GM12801 (cell line): ENCODE data around the gene RAPGEF2.

Experiments used
- TF ChIP-seq, protein P1 (sequence below): IDR thresholded peaks from one replicate; pipeline ENCODE4 v1.5.1; 2011; ENCODE audit warnings: control low read depth; ENCODE audit not compliant: insufficient read length; ENCODE audit errors: extremely low read depth

The RAPGEF2 gene

GRCh38 chr4:159071178-159071968 lies 31.5 kb upstream of the RAPGEF2 start:
- TF ChIP-seq, protein P1, sequence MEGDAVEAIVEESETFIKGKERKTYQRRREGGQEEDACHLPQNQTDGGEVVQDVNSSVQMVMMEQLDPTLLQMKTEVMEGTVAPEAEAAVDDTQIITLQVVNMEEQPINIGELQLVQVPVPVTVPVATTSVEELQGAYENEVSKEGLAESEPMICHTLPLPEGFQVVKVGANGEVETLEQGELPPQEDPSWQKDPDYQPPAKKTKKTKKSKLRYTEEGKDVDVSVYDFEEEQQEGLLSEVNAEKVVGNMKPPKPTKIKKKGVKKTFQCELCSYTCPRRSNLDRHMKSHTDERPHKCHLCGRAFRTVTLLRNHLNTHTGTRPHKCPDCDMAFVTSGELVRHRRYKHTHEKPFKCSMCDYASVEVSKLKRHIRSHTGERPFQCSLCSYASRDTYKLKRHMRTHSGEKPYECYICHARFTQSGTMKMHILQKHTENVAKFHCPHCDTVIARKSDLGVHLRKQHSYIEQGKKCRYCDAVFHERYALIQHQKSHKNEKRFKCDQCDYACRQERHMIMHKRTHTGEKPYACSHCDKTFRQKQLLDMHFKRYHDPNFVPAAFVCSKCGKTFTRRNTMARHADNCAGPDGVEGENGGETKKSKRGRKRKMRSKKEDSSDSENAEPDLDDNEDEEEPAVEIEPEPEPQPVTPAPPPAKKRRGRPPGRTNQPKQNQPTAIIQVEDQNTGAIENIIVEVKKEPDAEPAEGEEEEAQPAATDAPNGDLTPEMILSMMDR = no peak

DNA sequence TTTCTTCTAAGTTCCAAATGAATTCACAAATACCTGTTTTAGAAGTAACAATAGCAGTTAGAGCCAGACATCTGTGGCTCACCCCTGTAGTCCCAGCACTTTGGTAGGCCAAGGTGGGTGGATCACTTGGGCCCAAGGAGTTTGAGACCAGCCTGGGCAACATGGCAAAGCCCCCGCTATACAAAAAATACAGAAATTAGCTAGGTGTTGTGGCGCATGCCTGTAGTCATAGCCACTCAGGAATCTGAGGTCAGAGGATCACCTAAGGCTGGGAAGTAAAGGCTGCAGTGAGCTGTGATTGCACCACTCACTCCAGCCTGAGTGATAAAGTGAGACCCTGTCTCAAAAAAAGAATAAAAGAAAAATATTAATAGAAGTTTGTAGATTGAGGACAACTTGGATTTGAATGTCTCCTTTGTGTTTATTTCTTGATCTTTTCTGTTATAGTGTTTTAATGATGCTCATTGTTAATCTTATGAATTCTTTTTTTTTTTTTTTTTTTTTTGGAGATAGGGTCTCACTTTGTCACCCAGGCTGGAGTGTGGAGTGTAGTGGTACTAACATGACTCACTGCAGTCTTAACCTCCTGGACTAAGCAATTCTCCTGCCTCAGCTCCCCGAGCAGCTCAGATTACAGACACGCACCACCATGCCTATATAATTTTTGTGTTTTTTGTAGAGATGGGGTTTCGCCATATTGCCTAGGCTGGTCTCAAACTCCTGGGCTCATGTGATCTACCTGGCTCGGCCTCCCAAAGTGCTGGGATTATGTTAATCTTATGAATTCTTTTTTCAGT lies 30.7 kb upstream of the RAPGEF2 start:
- TF ChIP-seq, protein P1 = no peak

GRCh38 chr4:159075531-159075932 lies 27.3 kb upstream of the RAPGEF2 start:
- TF ChIP-seq, protein P1 = no peak

- TF ChIP-seq, protein P1 = no peak
These were observed 25.0 kb upstream of the RAPGEF2 start for GRCh38 chr4:159077702-159078495.

- TF ChIP-seq, protein P1 = no peak
These were observed 23.8 kb upstream of the RAPGEF2 start for GRCh38 chr4:159079074-159079473.

GRCh38 chr4:159086606-159087005 lies 16.3 kb upstream of the RAPGEF2 start:
- TF ChIP-seq, protein P1 = no peak

- TF ChIP-seq, protein P1 = no peak
These were observed 12.6 kb upstream of the RAPGEF2 start for GRCh38 chr4:159090255-159090654.
